Measurements from ENCODE around the gene GMCL2.
"Not testable (repeated sequence)": the region's sequence is repeated elsewhere in the genome, so short reads cannot be mapped to it uniquely, and the experiment has no call there.

Gene GMCL2

DNA sequence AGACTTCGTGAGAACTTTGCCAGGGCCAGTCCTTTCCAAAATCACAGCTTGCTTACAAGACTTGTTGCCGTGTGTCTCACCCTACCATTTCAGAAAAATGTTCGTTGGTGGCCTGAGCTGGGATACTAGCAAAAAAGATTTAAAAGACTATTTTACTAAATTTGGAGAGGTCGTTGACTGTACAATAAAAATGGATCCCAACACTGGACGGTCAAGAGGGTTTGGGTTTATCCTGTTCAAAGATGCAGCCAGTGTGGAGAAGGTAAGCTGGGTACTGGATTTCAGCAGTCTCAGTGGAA, 18.5 kb upstream of the GMCL2 start:
- H3K27me3 ChIP-seq (ENCODE audit: insufficient read depth, low read length), result no peaks in the 10 kb centered on the region
- H3K4me1 ChIP-seq (ENCODE audit: control insufficient read depth, insufficient read depth, low read length, unreplicated experiment), result peaks cover 28% of the 10 kb centered on the region
- H3K79me2 ChIP-seq (ENCODE audit: control insufficient read depth, insufficient read depth, low read length, unreplicated experiment), result peaks cover 54% of the 10 kb centered on the region
- peak overlapping the region; percentile 77; the same call in 1 of the 2 replicates for H3K27ac ChIP-seq (ENCODE audit: low read depth, low read length)
- no peak overlapping the region for H2AFZ ChIP-seq (ENCODE audit: low read length, unreplicated experiment)
- H3K4me3 ChIP-seq (ENCODE audit: low read depth, low read length), result peak overlapping the region; percentile 97
- peaks cover 43% of the 10 kb centered on the region for H3K36me3 ChIP-seq (ENCODE audit: insufficient read depth, low read length)

DNA sequence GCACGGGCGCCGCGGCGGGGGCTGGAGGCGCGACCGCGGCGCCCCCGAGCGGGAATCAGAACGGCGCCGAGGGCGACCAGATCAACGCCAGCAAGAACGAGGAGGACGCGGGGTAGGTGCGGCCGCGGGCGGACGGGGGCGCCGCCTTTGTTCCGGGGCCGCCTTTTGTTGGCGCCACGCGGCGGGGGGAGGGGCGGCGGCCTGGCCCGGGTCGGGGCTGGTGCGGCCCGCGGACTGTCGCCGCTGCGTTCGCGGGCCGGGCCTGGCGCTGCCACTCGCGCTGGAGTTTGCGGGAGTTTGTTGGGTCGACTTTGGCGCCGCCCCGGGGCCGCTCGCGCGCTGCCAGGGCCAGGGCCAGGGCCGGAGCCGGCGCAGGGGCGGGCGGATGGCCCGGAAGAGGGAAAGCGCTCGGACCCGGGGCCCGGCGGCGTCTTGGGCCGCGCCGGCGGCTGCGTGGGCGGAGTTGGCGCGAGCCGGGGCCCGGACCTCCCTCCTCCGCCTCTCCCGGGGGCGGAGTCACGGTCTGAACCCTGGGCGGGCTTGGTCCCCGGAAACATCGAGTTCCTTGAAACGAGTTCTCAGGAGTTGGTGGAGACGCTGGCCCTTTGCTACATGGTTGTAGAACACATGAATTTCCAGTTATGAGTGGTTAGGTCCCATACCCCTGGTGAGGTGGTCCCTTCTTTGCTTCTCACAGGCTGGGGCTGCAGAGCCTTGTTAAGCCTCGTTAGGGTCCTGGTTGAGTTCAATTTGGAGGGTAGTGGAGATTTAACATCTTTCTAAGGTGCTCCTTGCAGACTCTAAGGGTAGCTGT, 18.0 kb upstream of the GMCL2 start:
- H3K79me2 ChIP-seq (ENCODE audit: control insufficient read depth, insufficient read depth, low read length, unreplicated experiment), result peaks cover 54% of the 10 kb centered on the region
- H3K36me3 ChIP-seq (ENCODE audit: insufficient read depth, low read length), result peaks cover 39% of the 10 kb centered on the region
- H3K4me1 ChIP-seq (ENCODE audit: control insufficient read depth, insufficient read depth, low read length, unreplicated experiment), result peaks cover 28% of the 10 kb centered on the region
- H3K27me3 ChIP-seq (ENCODE audit: insufficient read depth, low read length), result no peaks in the 10 kb centered on the region
- H3K27ac ChIP-seq (ENCODE audit: low read depth, low read length), result peak overlapping the region; percentile 77
- peak overlapping the region; percentile 97 for H3K4me3 ChIP-seq (ENCODE audit: low read depth, low read length)
- peak overlapping the region; percentile 44 for H2AFZ ChIP-seq (ENCODE audit: low read length, unreplicated experiment)

DNA sequence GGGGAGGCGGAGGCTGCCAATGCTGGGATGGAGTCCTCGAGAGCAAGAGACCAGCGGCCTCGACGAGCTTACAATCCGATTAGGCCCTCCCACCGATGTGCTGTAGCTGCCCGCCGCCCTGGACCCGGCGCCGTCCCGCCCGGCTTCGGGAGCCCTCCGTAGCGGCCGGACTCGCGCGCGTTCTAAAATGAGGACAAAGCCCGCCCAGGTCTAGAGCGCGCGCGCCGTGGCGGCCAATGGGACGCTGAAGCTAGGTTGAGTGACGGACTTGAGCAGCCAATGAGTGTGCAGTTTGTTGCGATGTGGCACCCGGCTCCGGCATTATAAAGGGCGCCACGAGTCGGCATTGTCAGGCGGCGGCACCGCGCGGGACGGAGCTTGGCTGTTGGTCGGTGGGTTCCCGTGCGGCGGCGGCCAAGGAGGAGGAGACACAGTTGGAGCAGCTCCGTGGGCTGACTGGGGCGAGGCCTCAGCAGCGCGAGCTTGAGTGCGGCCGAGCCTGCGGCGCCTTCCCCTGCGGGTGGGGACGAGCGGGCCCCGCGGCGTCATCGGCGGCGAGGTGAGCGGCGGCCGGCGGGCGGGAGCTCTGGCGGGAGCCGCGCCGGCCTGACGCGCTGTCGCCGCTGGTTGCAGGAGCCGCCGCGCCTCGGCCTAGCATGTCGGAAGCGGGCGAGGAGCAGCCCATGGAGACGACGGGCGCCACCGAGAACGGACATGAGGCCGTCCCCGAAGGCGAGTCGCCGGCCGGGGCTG, 17.2 kb upstream of the GMCL2 start, which contains the start of gene HNRNPAB:
TSS of gene HNRNPAB (plus strand) at position 352 of the 753 bp plus-strand sequence. CDS start at position 657, 305 bp downstream.
- peaks cover 28% of the 10 kb centered on the region for H3K4me1 ChIP-seq (ENCODE audit: control insufficient read depth, insufficient read depth, low read length, unreplicated experiment)
- H3K27me3 ChIP-seq (ENCODE audit: insufficient read depth, low read length), result no peaks in the 10 kb centered on the region
- peaks cover 37% of the 10 kb centered on the region for H3K36me3 ChIP-seq (ENCODE audit: insufficient read depth, low read length)
- H3K79me2 ChIP-seq (ENCODE audit: control insufficient read depth, insufficient read depth, low read length, unreplicated experiment), result peaks cover 49% of the 10 kb centered on the region
- H3K27ac ChIP-seq (ENCODE audit: low read depth, low read length), result peak within 1 kb of the TSS; percentile 77
- H2AFZ ChIP-seq (ENCODE audit: low read length, unreplicated experiment), result peak within 1 kb of the TSS; percentile 69
- H3K4me3 ChIP-seq (ENCODE audit: low read depth, low read length), result peak within 1 kb of the TSS; percentile 97

DNA sequence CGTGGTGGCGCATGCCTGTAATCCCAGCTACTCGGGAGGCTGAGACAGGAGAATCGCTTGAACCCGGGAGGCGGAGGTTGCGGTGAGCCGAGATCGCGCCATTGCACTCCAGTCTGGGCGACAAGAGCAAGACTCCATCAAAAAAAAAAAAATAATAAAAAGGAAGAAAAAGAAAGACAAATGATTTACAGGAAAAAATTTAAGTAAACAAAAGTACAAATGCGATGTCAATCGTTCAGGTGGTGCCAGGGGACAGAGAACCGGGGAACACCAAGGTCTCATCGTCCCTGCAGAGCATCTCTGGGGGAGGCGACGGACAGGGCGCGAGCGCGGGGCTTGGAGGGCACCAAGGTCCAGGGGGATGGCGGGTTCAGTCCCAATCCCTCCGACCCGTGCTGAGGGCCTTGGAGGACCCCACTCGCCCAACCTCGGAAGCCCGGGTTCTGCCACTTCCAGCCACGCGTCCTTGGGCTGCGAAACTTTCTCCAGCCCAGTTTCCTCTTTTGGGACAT, 16.6 kb upstream of the GMCL2 start:
- Histone ChIP-seq H3K36me3 (ENCODE audit: insufficient read depth, low read length) (peaks cover 31% of the 10 kb centered on the region), H3K4me1 (ENCODE audit: control insufficient read depth, insufficient read depth, low read length, unreplicated experiment) (peaks cover 28% of the 10 kb centered on the region), H2AFZ (ENCODE audit: low read length, unreplicated experiment) (peak overlapping the region; percentile 69), H3K4me3 (ENCODE audit: low read depth, low read length) (peak overlapping the region; percentile 97), H3K79me2 (ENCODE audit: control insufficient read depth, insufficient read depth, low read length, unreplicated experiment) (peaks cover 43% of the 10 kb centered on the region), H3K27me3 (ENCODE audit: insufficient read depth, low read length) (no peaks in the 10 kb centered on the region), H3K27ac (ENCODE audit: low read depth, low read length) (peak overlapping the region; percentile 13; the same call in 1 of the 2 replicates)

DNA sequence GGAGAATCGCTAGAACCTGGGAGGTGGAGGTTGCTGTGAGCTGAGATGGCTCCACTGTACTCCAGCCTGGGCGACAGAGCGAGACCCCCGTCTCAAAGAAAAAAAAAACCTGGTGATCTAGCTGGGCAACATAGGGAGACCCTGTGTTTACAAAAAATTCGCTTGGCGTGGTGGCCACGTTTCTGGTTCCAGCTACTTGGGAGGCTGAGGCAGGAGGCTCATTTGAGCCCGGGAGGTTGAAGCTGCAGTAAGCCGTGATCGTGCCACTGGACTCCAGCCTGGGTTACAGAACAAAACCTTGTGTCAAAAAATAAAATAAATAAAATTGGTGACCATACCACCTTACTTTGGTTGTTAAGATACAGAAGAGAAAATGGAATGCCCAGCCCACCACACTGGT, 15.4 kb upstream of the GMCL2 start:
- peaks cover 22% of the 10 kb centered on the region for H3K4me1 ChIP-seq (ENCODE audit: control insufficient read depth, insufficient read depth, low read length, unreplicated experiment)
- no peak overlapping the region for H3K4me3 ChIP-seq (ENCODE audit: low read depth, low read length)
- H3K79me2 ChIP-seq (ENCODE audit: control insufficient read depth, insufficient read depth, low read length, unreplicated experiment), result peaks cover 32% of the 10 kb centered on the region
- no peak overlapping the region for H3K27ac ChIP-seq (ENCODE audit: low read depth, low read length)
- peaks cover 22% of the 10 kb centered on the region for H3K36me3 ChIP-seq (ENCODE audit: insufficient read depth, low read length)
- H3K27me3 ChIP-seq (ENCODE audit: insufficient read depth, low read length), result no peaks in the 10 kb centered on the region
- no peak overlapping the region for H2AFZ ChIP-seq (ENCODE audit: low read length, unreplicated experiment)

DNA sequence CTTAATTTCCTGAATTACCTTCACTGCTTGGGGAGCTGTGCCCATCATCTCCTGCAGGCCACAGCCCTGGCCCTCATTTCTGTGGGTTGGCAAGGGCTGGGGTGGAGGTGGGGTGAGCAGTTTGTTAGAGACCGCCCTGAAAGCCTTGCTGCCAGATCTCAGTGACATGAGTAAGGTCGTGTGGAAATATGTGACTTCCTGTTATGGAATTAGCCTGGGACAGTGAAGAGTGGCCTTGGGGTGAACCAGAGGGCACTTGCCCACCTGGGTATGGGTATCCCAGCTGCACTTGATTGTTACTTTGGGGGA, 14.7 kb upstream of the GMCL2 start:
- Histone ChIP-seq H3K27me3 (ENCODE audit: insufficient read depth, low read length) (no peaks in the 10 kb centered on the region), H3K79me2 (ENCODE audit: control insufficient read depth, insufficient read depth, low read length, unreplicated experiment) (peaks cover 25% of the 10 kb centered on the region), H3K4me1 (ENCODE audit: control insufficient read depth, insufficient read depth, low read length, unreplicated experiment) (peaks cover 16% of the 10 kb centered on the region), H3K4me3 (ENCODE audit: low read depth, low read length) (no peak overlapping the region), H3K36me3 (ENCODE audit: insufficient read depth, low read length) (peaks cover 16% of the 10 kb centered on the region), H3K27ac (ENCODE audit: low read depth, low read length) (no peak overlapping the region), H2AFZ (ENCODE audit: low read length, unreplicated experiment) (no peak overlapping the region)

DNA sequence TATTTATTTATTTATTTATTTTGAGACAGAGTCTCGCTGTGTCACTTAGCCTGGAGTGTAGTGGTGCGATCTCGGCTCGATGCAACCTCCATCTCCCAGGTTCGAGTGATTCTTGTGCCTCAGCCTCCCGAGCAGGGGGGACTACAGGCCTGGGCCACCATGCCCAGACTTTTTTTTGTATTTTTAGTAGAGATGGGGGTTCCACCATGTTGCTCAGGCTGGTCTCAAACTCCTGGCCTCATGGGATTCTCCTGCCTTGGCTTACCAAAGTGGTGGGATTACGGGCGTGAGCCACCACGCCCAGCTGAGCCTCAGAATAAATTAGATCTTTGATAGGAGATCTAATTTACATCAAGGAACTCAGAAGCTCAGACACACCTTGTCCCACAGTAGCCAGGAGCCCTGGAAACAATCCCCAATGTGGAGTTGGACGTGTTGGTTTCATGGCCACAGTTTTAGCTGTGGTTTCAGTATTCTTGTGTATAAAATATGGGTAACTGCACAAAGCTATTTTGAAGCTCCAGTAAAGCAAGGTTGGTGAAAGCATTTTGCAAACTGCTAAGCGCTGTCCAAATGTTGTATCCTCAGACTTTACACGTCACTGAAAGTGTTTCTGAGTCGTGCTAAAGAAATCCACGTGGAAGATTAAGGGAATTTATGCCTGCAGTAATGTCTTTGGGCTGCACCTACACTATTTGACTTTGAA, 14.2 kb upstream of the GMCL2 start:
- H3K79me2 ChIP-seq (ENCODE audit: control insufficient read depth, insufficient read depth, low read length, unreplicated experiment), result peaks cover 20% of the 10 kb centered on the region
- H2AFZ ChIP-seq (ENCODE audit: low read length, unreplicated experiment), result no peak overlapping the region
- H3K4me1 ChIP-seq (ENCODE audit: control insufficient read depth, insufficient read depth, low read length, unreplicated experiment), result peaks cover 11% of the 10 kb centered on the region
- no peak overlapping the region for H3K27ac ChIP-seq (ENCODE audit: low read depth, low read length)
- no peaks in the 10 kb centered on the region for H3K27me3 ChIP-seq (ENCODE audit: insufficient read depth, low read length)
- no peak overlapping the region for H3K4me3 ChIP-seq (ENCODE audit: low read depth, low read length)
- peaks cover 11% of the 10 kb centered on the region for H3K36me3 ChIP-seq (ENCODE audit: insufficient read depth, low read length)

DNA sequence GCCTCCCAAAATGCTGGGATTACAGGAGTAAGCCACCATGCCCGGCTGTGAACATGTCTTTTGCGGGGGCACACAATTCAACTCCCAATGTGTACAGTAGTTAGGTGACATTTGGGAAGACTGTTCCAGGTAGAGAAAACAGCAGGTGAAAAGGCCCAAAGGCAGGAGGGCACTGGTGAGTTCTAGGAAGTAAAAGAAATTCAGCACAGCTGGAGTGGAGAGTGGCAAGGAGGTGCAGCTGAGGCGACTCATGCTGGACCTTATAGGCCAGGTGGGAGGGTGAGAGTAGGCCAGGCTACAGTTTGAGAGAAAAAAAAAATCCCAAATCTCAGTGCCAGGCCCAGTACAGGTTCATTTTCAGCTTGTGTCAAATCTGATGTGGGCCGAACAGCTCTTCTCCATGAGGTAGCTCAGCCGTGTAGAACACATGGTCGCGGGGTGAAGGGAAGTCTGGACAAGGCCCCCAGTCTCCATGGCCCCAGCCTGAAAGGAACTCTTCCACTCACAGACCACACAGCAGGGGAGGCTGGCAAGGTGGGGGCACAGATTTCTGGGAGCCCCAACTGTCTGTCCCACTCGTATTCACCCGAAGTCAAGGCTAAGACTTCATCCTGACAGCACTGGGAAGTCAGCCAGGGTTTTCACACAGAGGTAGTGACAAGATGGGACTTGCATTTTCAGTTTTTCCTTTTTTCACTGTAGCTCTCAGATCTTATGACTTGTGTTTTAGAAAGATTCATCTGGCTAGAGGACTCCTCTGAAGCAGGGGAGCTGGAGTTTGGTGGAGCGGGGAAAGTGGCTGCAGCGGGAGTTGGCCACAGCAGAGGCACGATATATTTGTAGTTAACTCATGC, 12.6 kb upstream of the GMCL2 start:
- Histone ChIP-seq H3K4me1 (ENCODE audit: control insufficient read depth, insufficient read depth, low read length, unreplicated experiment) (peaks cover 5% of the 10 kb centered on the region), H3K27ac (ENCODE audit: low read depth, low read length) (no peak overlapping the region), H2AFZ (ENCODE audit: low read length, unreplicated experiment) (no peak overlapping the region), H3K4me3 (ENCODE audit: low read depth, low read length) (no peak overlapping the region), H3K79me2 (ENCODE audit: control insufficient read depth, insufficient read depth, low read length, unreplicated experiment) (peaks cover 4% of the 10 kb centered on the region), H3K27me3 (ENCODE audit: insufficient read depth, low read length) (peaks cover 1% of the 10 kb centered on the region; the same call in 1 of the 2 replicates), H3K36me3 (ENCODE audit: insufficient read depth, low read length) (no peaks in the 10 kb centered on the region)

DNA sequence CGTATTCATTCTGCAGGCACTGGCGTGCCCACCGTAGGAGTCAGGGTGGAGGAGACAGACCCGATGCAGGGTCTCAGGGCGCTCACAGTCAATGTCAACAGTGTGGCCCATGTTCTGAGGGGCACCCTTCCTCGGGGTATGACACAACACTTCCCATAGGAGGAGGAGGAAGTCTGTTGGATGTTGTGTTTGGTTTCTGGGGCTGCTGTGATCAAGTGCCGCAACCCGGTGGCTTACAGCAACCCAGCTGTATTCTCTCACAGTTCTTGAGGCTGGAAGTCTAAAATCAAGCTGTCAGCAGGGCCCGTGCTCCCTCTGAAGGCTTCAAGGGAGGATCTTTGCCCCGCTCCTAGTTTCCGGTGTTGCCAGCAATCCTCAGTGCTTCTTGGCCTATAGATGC, 11.5 kb upstream of the GMCL2 start:
- no peaks in the 10 kb centered on the region for H3K36me3 ChIP-seq (ENCODE audit: insufficient read depth, low read length)

DNA sequence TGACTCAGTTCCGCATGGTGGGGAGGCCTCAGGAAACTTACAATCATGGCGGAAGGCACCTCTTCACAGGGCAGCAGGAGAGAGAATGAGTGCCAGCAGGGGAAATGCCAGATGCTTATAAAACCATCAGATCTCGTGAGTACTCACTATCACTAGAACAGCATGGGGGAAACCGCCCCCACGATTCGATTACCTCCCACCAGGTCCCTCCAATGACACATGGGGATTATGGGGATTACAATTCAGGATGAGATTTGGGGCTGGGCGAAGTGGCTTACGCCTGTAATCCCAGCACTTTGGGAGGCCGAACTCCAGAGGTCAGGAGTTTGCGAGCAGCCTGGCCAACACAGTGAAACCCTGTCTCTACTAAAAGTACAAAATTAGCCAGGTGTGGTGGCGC, 11.0 kb upstream of the GMCL2 start:
- not testable (repeated sequence) for H3K36me3 ChIP-seq (ENCODE audit: insufficient read depth, low read length); H3K27ac ChIP-seq (ENCODE audit: low read depth, low read length); H3K79me2 ChIP-seq (ENCODE audit: control insufficient read depth, insufficient read depth, low read length, unreplicated experiment); H3K4me1 ChIP-seq (ENCODE audit: control insufficient read depth, insufficient read depth, low read length, unreplicated experiment); H2AFZ ChIP-seq (ENCODE audit: low read length, unreplicated experiment); H3K4me3 ChIP-seq (ENCODE audit: low read depth, low read length)
- peaks cover 13% of the 10 kb centered on the region for H3K27me3 ChIP-seq (ENCODE audit: insufficient read depth, low read length)

More for the DNA sequence above, 11.5 kb upstream of the GMCL2 start:
- peaks cover 5% of the 10 kb centered on the region for H3K4me1 ChIP-seq (ENCODE audit: control insufficient read depth, insufficient read depth, low read length, unreplicated experiment)
- no peaks in the 10 kb centered on the region for H3K79me2 ChIP-seq (ENCODE audit: control insufficient read depth, insufficient read depth, low read length, unreplicated experiment)
- H3K27ac ChIP-seq (ENCODE audit: low read depth, low read length), result no peak overlapping the region
- H3K27me3 ChIP-seq (ENCODE audit: insufficient read depth, low read length), result peaks cover 12% of the 10 kb centered on the region
- H2AFZ ChIP-seq (ENCODE audit: low read length, unreplicated experiment), result no peak overlapping the region
- H3K4me3 ChIP-seq (ENCODE audit: low read depth, low read length), result no peak overlapping the region
